Heart left ventricle (tissue), 16 donors: ENCODE results near the gene NLGN4X. TPM values are rescaled to one million over a fixed set of nuclear protein-coding genes. Genes with fewer than 3 reads are reported as not detected.

Experiments
- ATAC-seq, 4 donors: fragments of 200-7000 bp; cut with Tn5 transposase; one replicate each; pipeline ENCODE4 v1.9.1; 2020 to 2022; ENCODE audit warnings: moderate library complexity in 4 of 4, mild to moderate bottlenecking in 3 of 4, moderate number of reproducible peaks in 1 of 4
- DNase-seq, 5 donors: peaks; one replicate each; pipeline ENCODE4 v3.0.0-alpha.2; 2020
- H3K27ac ChIP-seq, 12 donors: fragments of 200-600 bp; sonication (generic) in 4 of 12; one replicate each; pipeline versions ENCODE4 v1.5.0 to v1.8.0; 2016 to 2022; ENCODE audit warnings: mild to moderate bottlenecking in 2 of 12
- H3K27me3 ChIP-seq, 9 donors: fragments of 200-600 bp; sonication (generic) in 2 of 9; one replicate each; pipeline versions ENCODE4 v1.5.1 to v1.8.0; 2016 to 2022; ENCODE audit warnings: mild to moderate bottlenecking in 3 of 9
- H3K36me3 ChIP-seq, 9 donors: fragments of 200-600 bp; sonication (generic) in 2 of 9; one replicate each; pipeline versions ENCODE4 v1.5.0 to v1.8.0; 2018 to 2022; ENCODE audit warnings: mild to moderate bottlenecking in 2 of 9
- H3K4me1 ChIP-seq, 12 donors: fragments of 200-600 bp; sonication (generic) in 4 of 12; one replicate each; pipeline versions ENCODE4 v1.5.0 to v1.8.0; 2016 to 2022; ENCODE audit warnings: mild to moderate bottlenecking in 3 of 12
- H3K4me3 ChIP-seq, 12 donors: fragments of 200-600 bp; sonication (generic) in 4 of 12; one replicate each; pipeline versions ENCODE4 v1.5.0 to v1.8.0; 2017 to 2022; ENCODE audit warnings: mild to moderate bottlenecking in 9 of 12, moderate library complexity in 4 of 12
- H3K9me3 ChIP-seq, 12 donors: fragments of 200-600 bp; sonication (generic) in 4 of 12; one replicate each; pipeline versions ENCODE4 v1.5.0 to v1.8.0; 2016 to 2022; ENCODE audit warnings: mild to moderate bottlenecking in 1 of 12
- POLR2A ChIP-seq, 2 donors: fragments of 450-650 bp; IDR thresholded peaks; one replicate each; pipeline ENCODE4 v1.6.1; 2017; ENCODE audit warnings: antibody characterized with exemption in 2 of 2, mild to moderate bottlenecking in 2 of 2, moderate library complexity in 2 of 2
- WGBS, 4 donors: extraction: QIAGEN DNeasy Blood & Tissue Kit in 2 of 4; methylation state at CpG; one replicate each; pipeline versions ENCODE4 v1.1.5 to v1.1.7; 2013 to 2018; 5-methylcytosine and 5-hydroxymethylcytosine counted together
- intact Hi-C, 10 donors: fragments of 100-400 bp; cut with DNase I; formaldehyde crosslinking; loops; one replicate each; pipeline versions ENCODE4 v1.11.1 to v1.14.2; 2022
- polyA plus RNA-seq, 2 donors: library from polyadenylated mRNA; stranded (reverse); fragments of 200-250 nt; gene quantifications; one replicate each; pipeline ENCODE4 v1.2.3, GENCODE V29; 2013
- total RNA-seq, 9 donors: library from RNA; depleted of rRNA in 2 of 9; stranded (reverse); fragments of >200 nt in 2 of 9; fragmentation: NEBNext Ultra II Directional in 3 of 9; extraction: Animal tissue kit (Norgen Biotek cat#: 25700) in 3 of 9; gene quantifications; one replicate each; pipeline versions ENCODE4 v1.1.0 to v1.2.4, GENCODE V29; 2016 to 2023
- TF ChIP-seq, protein P1 (sequence below), 12 donors: fragments of 200-600 bp; sonication (generic) in 4 of 12; IDR thresholded peaks; one replicate each; pipeline versions ENCODE4 v1.5.0 to v1.8.0; 2018 to 2022; ENCODE audit warnings: antibody characterized with exemption in 12 of 12, mild to moderate bottlenecking in 5 of 12
- donor health status: ischemic (EF 13 %, LVEDD 7.1; RV severe dilation, severe dysfunction).
- donor health status: healthy with polysubstance abuse.
- donor health status: DM: no; HTN: yes; CAD: no.
- donor health status: DM: no; HTN: no; CAD: no.
- donor health status: ischemic (EF 25% LVEDD 6.9; RV normal size, moderate dysfunction).
- donor health status: ischemic (EF 25% LVEDD 5.7; RV mildly dilated, moderate dysfunction).
- donor health status: healthy.
- donor health status: DM: yes; HTN: yes; CAD: no.
- donor health status: ischemic (EF 35%, LVEDD 5.7; RV mildly dilated, moderate dysfunction).
- donor health status: nonischemic (EF 11% LVEDD 7.7; RV severe dilation, severe dysfunction).
- donor health status: DM: yes; HTN: yes; CAD: no.
- donor health status: PGD.
- donor health status: ischemic (EF 29% LVEDD 5.4; RV normal size, mild dysfunction).
- donor health status: nonischemic (EF 23%, LVEDD 6.1; RV moderate dilation, normal function).

The NLGN4X gene
- total and polyA plus RNA-seq, 11 donors, result 0.30 to 5.5 (median 1.3) TPM

DNA sequence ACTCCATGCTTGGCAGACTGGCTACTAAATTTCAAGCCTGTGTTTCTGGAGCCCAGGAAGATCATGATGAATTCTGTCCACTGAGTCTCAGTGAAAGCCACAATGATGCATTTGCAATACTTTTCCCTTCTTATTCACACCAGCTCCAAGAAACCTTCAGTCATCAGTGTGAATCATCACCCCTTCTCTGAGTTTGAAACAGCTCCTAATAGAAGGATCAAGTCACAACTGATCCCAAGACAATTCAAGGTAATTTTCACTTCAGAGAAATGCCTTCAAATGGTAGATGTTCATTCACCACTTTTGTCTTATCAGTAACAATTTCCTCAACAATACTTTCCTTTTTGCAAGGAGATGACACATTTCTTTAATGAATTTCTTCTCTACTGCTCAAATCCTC lies 257.4 kb downstream of the NLGN4X start:
- Histone ChIP-seq H3K4me3 (no peak overlapping the region), H3K27ac (no peak overlapping the region), H3K4me1 (no peaks in the 10 kb centered on the region), H3K36me3 (no peaks in the 10 kb centered on the region), H3K9me3 (no peaks in the 10 kb centered on the region), H3K27me3 (no peaks in the 10 kb centered on the region)
- DNase-seq (no peak), ATAC-seq (no peak)
- TF ChIP-seq, protein P1, sequence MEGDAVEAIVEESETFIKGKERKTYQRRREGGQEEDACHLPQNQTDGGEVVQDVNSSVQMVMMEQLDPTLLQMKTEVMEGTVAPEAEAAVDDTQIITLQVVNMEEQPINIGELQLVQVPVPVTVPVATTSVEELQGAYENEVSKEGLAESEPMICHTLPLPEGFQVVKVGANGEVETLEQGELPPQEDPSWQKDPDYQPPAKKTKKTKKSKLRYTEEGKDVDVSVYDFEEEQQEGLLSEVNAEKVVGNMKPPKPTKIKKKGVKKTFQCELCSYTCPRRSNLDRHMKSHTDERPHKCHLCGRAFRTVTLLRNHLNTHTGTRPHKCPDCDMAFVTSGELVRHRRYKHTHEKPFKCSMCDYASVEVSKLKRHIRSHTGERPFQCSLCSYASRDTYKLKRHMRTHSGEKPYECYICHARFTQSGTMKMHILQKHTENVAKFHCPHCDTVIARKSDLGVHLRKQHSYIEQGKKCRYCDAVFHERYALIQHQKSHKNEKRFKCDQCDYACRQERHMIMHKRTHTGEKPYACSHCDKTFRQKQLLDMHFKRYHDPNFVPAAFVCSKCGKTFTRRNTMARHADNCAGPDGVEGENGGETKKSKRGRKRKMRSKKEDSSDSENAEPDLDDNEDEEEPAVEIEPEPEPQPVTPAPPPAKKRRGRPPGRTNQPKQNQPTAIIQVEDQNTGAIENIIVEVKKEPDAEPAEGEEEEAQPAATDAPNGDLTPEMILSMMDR (IDR thresholded peaks at IDR 0.05), result no peak
- TF ChIP-seq POLR2A (IDR thresholded peaks at IDR 0.05), result no peak
- intact Hi-C loops, result no loop called here

DNA sequence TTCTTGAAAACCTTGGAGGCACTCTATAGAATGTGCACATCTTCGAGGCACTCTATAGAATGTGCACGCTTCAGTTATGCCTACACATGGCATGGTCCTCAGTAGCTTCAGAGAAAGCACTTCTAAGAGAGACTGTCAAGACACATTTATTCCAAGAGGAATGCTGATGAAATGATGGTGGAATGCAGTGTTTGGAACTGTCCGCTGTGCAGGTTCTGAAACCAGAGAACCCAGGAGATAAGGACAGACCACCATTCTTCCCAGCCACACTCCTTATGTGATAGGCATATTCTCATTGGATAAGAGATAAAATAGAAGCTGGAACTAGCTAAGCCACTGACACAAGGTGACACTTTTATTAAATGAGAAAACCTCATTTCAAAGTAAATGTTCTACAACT lies 263.3 kb downstream of the NLGN4X start:
- DNase-seq, result no peak
- no peaks in the 10 kb centered on the region for H3K9me3 ChIP-seq
- no peaks in the 10 kb centered on the region for H3K4me1 ChIP-seq
- H3K27me3 ChIP-seq, result no peaks in the 10 kb centered on the region
- H3K27ac ChIP-seq, result no peak overlapping the region
- no peak overlapping the region for H3K4me3 ChIP-seq
- no peaks in the 10 kb centered on the region for H3K36me3 ChIP-seq
- WGBS, 4 donors, result 90 to 93% (median 92%) methylated on average over 3 of the region's 3 CpGs
- no peak for TF ChIP-seq POLR2A (IDR thresholded peaks at IDR 0.05)
- TF ChIP-seq, protein P1 (IDR thresholded peaks at IDR 0.05), result no peak
- intact Hi-C loops, result no loop called here
- no peak for ATAC-seq

DNA sequence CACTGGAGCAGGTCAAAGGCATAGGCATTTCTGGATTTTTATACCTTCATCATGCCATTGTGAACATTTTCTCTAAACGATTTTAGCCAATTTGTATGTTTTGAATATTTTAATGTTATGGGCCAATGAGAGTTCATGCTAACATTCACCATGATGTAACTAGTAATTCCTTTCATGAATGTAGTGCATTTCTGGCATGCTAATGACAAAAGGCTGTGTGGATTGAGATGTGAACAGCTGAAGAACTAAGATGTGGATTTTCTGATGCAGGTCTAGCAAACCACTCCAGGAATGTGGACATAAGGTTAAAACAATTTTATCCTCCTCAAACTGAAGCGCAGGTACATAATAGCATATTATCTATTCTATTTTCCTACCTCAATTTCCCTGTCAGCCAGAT lies 269.4 kb downstream of the NLGN4X start:
- DNase-seq (no peak), ATAC-seq (no peak)
- Histone ChIP-seq H3K4me3 (no peak overlapping the region), H3K27ac (no peak overlapping the region), H3K9me3 (no peaks in the 10 kb centered on the region), H3K27me3 (no peaks in the 10 kb centered on the region), H3K4me1 (no peaks in the 10 kb centered on the region), H3K36me3 (no peaks in the 10 kb centered on the region)
- WGBS, 4 donors, result 70 to 79% (median 74%) methylated on average over 2 of the region's 2 CpGs
- intact Hi-C loops, result no loop called here
- TF ChIP-seq, protein P1 (IDR thresholded peaks at IDR 0.05), result no peak
- no peak for TF ChIP-seq POLR2A (IDR thresholded peaks at IDR 0.05)

DNA sequence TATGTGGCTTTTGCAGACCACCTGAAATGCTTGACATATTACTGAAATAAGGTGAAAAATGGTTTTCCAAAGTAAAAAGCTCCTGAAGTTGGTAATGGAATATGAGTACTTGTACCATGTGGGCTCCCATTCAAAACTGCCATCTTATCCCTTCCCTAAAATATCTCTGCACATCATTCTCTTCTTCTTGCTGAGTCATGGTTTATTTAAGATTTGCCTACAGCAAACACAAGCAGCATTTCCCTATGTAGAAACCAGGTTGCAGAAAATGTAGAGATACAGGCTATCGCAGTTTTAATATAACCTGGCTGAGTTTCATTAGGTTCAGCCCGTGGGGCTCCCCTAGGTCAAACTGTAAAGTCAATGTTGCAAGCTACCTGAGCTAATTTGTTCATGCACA lies 270.1 kb downstream of the NLGN4X start:
- Histone ChIP-seq H3K4me3 (no peak overlapping the region), H3K36me3 (no peaks in the 10 kb centered on the region), H3K27ac (no peak overlapping the region), H3K27me3 (no peaks in the 10 kb centered on the region), H3K4me1 (no peaks in the 10 kb centered on the region), H3K9me3 (no peaks in the 10 kb centered on the region)
- intact Hi-C loops, result no loop called here
- TF ChIP-seq, protein P1 (IDR thresholded peaks at IDR 0.05), result no peak
- no peak for TF ChIP-seq POLR2A (IDR thresholded peaks at IDR 0.05)
- ATAC-seq, result no peak
- no peak for DNase-seq
- WGBS, 4 donors, result 68 to 83% (median 76%) methylated on average over 2 of the region's 2 CpGs
